ENCODE data around the gene RNF32. TPM values are rescaled to one million over a fixed set of nuclear protein-coding genes. Genes with fewer than 3 reads are reported as not detected.

Gene RNF32
- total and polyA plus RNA-seq, 2 of the 13 experiments (the other 11 are each of a cell fraction or from before 2014, with no cell fraction given): not detected

DNA sequence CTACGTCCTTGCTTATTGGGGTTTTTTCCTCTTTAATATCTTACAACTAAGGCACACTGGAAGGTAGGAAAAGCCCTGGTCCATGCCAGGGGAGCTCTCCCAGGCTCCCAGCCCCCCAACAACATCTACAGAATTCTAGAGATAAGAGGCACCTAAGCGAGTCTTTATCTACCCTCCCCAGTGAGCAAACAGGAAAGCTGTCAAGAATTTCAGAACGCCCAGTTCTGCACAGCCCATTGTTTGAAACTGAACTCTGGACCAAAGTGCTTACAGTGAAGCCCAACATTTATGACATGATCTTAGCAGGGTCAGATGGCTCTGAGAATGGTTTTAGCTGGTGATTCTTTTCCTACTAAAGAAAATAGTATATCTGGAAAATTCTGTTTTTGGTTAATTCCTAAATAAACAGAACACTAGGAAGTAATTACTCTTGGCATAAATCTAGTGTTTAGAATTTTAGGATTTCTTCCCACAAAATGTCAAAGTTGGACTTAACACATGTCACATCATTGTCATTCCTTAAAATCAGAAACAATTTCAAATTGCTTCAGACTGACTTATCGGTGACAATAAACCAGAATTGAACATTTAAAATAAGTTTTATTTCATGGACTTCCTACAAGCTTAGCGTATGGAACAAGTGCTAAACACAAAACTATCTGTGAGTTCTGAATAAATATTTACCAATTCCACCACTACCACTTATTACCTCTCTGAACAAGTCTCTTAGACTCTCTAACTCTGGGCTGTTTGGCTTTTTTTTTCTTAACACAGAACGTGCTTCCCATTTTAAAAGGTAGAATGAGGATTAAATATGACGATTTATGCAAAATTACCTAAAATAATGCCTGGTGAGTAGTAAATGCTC, 31.3 kb upstream of the RNF32 start (continued):
- TF ChIP-seq, protein P1, sequence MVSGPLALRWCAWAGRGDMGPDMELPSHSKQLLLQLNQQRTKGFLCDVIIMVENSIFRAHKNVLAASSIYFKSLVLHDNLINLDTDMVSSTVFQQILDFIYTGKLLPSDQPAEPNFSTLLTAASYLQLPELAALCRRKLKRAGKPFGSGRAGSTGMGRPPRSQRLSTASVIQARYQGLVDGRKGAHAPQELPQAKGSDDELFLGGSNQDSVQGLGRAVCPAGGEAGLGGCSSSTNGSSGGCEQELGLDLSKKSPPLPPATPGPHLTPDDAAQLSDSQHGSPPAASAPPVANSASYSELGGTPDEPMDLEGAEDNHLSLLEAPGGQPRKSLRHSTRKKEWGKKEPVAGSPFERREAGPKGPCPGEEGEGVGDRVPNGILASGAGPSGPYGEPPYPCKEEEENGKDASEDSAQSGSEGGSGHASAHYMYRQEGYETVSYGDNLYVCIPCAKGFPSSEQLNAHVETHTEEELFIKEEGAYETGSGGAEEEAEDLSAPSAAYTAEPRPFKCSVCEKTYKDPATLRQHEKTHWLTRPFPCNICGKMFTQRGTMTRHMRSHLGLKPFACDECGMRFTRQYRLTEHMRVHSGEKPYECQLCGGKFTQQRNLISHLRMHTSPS (CRISPR knock-in tag; IDR thresholded peaks at IDR 0.05; ENCODE audit: low read depth): no peak
- TF ChIP-seq ZSCAN12 (CRISPR knock-in tag; IDR thresholded peaks at IDR 0.05): no peak
- no peak for TF ChIP-seq REXO4 (CRISPR knock-in tag; IDR thresholded peaks at IDR 0.05; ENCODE audit: borderline replicate concordance)
- no peak for TF ChIP-seq ZNF713 (CRISPR knock-in tag; IDR thresholded peaks at IDR 0.05)
- no peak for TF ChIP-seq ZNF235 (CRISPR knock-in tag; IDR thresholded peaks at IDR 0.05; ENCODE audit: borderline replicate concordance)
- TF ChIP-seq ZNF230 (CRISPR knock-in tag; IDR thresholded peaks at IDR 0.05): 0 out of 2 replicates have a peak, but pooled peaks have one; percentile 25
- TF ChIP-seq FOXA1 (IDR thresholded peaks at IDR 0.05): no peak
- peak; percentile 91 for TF ChIP-seq FOXA1 (CRISPR knock-in tag; IDR thresholded peaks at IDR 0.05)
- TF ChIP-seq GLI4 (CRISPR knock-in tag; IDR thresholded peaks at IDR 0.05; ENCODE audit: borderline replicate concordance): no peak
- TF ChIP-seq NCOA5 (CRISPR knock-in tag; IDR thresholded peaks at IDR 0.05): no peak
- TF ChIP-seq, protein P2, sequence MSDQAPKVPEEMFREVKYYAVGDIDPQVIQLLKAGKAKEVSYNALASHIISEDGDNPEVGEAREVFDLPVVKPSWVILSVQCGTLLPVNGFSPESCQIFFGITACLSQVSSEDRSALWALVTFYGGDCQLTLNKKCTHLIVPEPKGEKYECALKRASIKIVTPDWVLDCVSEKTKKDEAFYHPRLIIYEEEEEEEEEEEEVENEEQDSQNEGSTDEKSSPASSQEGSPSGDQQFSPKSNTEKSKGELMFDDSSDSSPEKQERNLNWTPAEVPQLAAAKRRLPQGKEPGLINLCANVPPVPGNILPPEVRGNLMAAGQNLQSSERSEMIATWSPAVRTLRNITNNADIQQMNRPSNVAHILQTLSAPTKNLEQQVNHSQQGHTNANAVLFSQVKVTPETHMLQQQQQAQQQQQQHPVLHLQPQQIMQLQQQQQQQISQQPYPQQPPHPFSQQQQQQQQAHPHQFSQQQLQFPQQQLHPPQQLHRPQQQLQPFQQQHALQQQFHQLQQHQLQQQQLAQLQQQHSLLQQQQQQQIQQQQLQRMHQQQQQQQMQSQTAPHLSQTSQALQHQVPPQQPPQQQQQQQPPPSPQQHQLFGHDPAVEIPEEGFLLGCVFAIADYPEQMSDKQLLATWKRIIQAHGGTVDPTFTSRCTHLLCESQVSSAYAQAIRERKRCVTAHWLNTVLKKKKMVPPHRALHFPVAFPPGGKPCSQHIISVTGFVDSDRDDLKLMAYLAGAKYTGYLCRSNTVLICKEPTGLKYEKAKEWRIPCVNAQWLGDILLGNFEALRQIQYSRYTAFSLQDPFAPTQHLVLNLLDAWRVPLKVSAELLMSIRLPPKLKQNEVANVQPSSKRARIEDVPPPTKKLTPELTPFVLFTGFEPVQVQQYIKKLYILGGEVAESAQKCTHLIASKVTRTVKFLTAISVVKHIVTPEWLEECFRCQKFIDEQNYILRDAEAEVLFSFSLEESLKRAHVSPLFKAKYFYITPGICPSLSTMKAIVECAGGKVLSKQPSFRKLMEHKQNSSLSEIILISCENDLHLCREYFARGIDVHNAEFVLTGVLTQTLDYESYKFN (CRISPR knock-in tag; conservative IDR thresholded peaks at IDR 0.05): peak; percentile 98
- TF ChIP-seq ZNF570 (CRISPR knock-in tag; IDR thresholded peaks at IDR 0.05; ENCODE audit: borderline replicate concordance): no peak
- TF ChIP-seq DNMT3B (CRISPR knock-in tag; conservative IDR thresholded peaks at IDR 0.05): no peak
- TF ChIP-seq ZMAT3 (CRISPR knock-in tag; conservative IDR thresholded peaks at IDR 0.05): 0 out of 2 replicates have a peak, but pooled peaks have one; percentile 47
- TF ChIP-seq, protein P3, sequence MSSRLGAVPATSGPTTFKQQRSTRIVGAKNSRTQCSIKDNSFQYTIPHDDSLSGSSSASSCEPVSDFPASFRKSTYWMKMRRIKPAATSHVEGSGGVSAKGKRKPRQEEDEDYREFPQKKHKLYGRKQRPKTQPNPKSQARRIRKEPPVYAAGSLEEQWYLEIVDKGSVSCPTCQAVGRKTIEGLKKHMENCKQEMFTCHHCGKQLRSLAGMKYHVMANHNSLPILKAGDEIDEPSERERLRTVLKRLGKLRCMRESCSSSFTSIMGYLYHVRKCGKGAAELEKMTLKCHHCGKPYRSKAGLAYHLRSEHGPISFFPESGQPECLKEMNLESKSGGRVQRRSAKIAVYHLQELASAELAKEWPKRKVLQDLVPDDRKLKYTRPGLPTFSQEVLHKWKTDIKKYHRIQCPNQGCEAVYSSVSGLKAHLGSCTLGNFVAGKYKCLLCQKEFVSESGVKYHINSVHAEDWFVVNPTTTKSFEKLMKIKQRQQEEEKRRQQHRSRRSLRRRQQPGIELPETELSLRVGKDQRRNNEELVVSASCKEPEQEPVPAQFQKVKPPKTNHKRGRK (CRISPR knock-in tag; IDR thresholded peaks at IDR 0.05): no peak
- TF ChIP-seq, protein P4, sequence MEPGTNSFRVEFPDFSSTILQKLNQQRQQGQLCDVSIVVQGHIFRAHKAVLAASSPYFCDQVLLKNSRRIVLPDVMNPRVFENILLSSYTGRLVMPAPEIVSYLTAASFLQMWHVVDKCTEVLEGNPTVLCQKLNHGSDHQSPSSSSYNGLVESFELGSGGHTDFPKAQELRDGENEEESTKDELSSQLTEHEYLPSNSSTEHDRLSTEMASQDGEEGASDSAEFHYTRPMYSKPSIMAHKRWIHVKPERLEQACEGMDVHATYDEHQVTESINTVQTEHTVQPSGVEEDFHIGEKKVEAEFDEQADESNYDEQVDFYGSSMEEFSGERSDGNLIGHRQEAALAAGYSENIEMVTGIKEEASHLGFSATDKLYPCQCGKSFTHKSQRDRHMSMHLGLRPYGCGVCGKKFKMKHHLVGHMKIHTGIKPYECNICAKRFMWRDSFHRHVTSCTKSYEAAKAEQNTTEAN (CRISPR knock-in tag; conservative IDR thresholded peaks at IDR 0.05): peak; percentile 29
- no peak for TF ChIP-seq PRPF4 (IDR thresholded peaks at IDR 0.05; ENCODE audit: low read depth, low read length, poor library complexity, severe bottlenecking)
- TF ChIP-seq IKZF4 (CRISPR knock-in tag; IDR thresholded peaks at IDR 0.05; ENCODE audit: borderline replicate concordance, low read depth, not compliant biosample characterization): no peak

Measured in HepG2 (cell line).